NCI-H1092 treated with DMSO at 0.1 percent for 48 hours (cell line): ENCODE data around the gene MCC.

Experiments
- DNase-seq: peaks from one replicate; lab custom pipeline; 2025; lab: John Stamatoyannopoulos, UW

MCC gene

GRCh38 chr5:113031557-113031956 is 456.7 kb downstream of the MCC start:
- no peak for DNase-seq

GRCh38 chr5:113031104-113031503 is 457.1 kb downstream of the MCC start:
- DNase-seq: no peak

- DNase-seq: no peak
These were observed 458.6 kb downstream of the MCC start for GRCh38 chr5:113029614-113030013.

- no peak for DNase-seq
These were observed 460.8 kb downstream of the MCC start for GRCh38 chr5:113027431-113027830.

- DNase-seq: no peak
These were observed 461.2 kb downstream of the MCC start for GRCh38 chr5:113027015-113027414.

GRCh38 chr5:113026211-113026610 is 462.0 kb downstream of the MCC start:
- no peak for DNase-seq

- no peak for DNase-seq
These were observed 462.7 kb downstream of the MCC start for GRCh38 chr5:113025596-113025995.

GRCh38 chr5:113024076-113024697 is 464.1 kb downstream of the MCC start:
- DNase-seq: no peak

- DNase-seq: no peak
These were observed 465.6 kb downstream of the MCC start for GRCh38 chr5:113022661-113023060.

- no peak for DNase-seq
These were observed 467.6 kb downstream of the MCC start for GRCh38 chr5:113020461-113021273.

GRCh38 chr5:113017881-113018635 is 470.2 kb downstream of the MCC start:
- no peak for DNase-seq

GRCh38 chr5:113005454-113005853 is 482.8 kb downstream of the MCC start:
- DNase-seq: no peak

- no peak for DNase-seq
These were observed 484.5 kb downstream of the MCC start for GRCh38 chr5:113003763-113004162.

GRCh38 chr5:113002423-113002822 is 485.8 kb downstream of the MCC start:
- DNase-seq: no peak

GRCh38 chr5:113000466-113000865 is 487.8 kb downstream of the MCC start:
- no peak for DNase-seq

GRCh38 chr5:112998296-112998695 is 490.0 kb downstream of the MCC start:
- no peak for DNase-seq

GRCh38 chr5:112996830-112997374 is 491.4 kb downstream of the MCC start:
- no peak for DNase-seq

GRCh38 chr5:112995764-112996618 is 492.3 kb downstream of the MCC start:
- peak; percentile 39 for DNase-seq

- DNase-seq: no peak
These were observed 502.0 kb downstream of the MCC start for GRCh38 chr5:112986224-112986623.

GRCh38 chr5:112983363-112983762 is 504.9 kb downstream of the MCC start:
- no peak for DNase-seq

- no peak for DNase-seq
These were observed 508.5 kb downstream of the MCC start for GRCh38 chr5:112979723-112980122.

- DNase-seq: no peak
These were observed 509.4 kb downstream of the MCC start for GRCh38 chr5:112978836-112979235.
